Mesenchymal stem cell (in vitro differentiated cells and primary cell): ENCODE results near the gene RSPH10B2.
"Not testable (repeated sequence)": the region's sequence is repeated elsewhere in the genome, so short reads cannot be mapped to it uniquely, and the experiment has no call there.

Source experiments
- DNase-seq: peaks from one replicate; pipeline ENCODE4 v3.0.0-alpha.2; 2013
- H2AFZ ChIP-seq: one replicate; pipeline ENCODE4 v1.6.1; 2013; ENCODE audit warnings: low read depth, mild to moderate bottlenecking, control low read depth, inconsistent platforms, low read length, moderate library complexity
- H2AK5ac ChIP-seq: 2 replicates; pipeline ENCODE4 v1.6.1; 2013; ENCODE audit warnings: low read length, moderate library complexity, mild to moderate bottlenecking, inconsistent platforms; ENCODE audit not compliant: severe bottlenecking
- H2BK120ac ChIP-seq: one replicate; pipeline ENCODE4 v1.6.1; 2013; ENCODE audit warnings: low read depth, mild to moderate bottlenecking, inconsistent platforms, low read length, moderate library complexity
- H2BK12ac ChIP-seq, 2 experiments: one replicate each; pipeline ENCODE4 v1.6.1; 2013; ENCODE audit warnings: inconsistent platforms in 2 of 2, low read length in 2 of 2, mild to moderate bottlenecking in 2 of 2, moderate library complexity in 2 of 2, control low read depth in 1 of 2
- H2BK15ac ChIP-seq: one replicate; pipeline ENCODE4 v1.6.1; 2013; ENCODE audit warnings: mild to moderate bottlenecking, low read depth, inconsistent platforms; ENCODE audit not compliant: poor library complexity, severe bottlenecking
- H2BK5ac ChIP-seq: 2 replicates; pipeline ENCODE4 v1.6.1; 2013; ENCODE audit warnings: low read depth, mild to moderate bottlenecking, low read length, control low read depth, inconsistent platforms; ENCODE audit not compliant: poor library complexity, severe bottlenecking
- H3K14ac ChIP-seq, 2 experiments: one replicate each; pipeline ENCODE4 v1.6.1; 2013; ENCODE audit warnings: inconsistent platforms in 2 of 2, low read length in 2 of 2, control low read depth in 1 of 2, mild to moderate bottlenecking in 1 of 2, moderate library complexity in 1 of 2
- H3K18ac ChIP-seq, 2 experiments: one replicate each; pipeline ENCODE4 v1.6.1; 2013; ENCODE audit warnings: inconsistent platforms in 2 of 2, low read length in 2 of 2, control low read depth in 1 of 2, low read depth in 1 of 2, mild to moderate bottlenecking in 1 of 2
- H3K23ac ChIP-seq, 2 experiments: one replicate each; pipeline ENCODE4 v1.6.1; 2013; ENCODE audit warnings: inconsistent platforms in 2 of 2, low read length in 2 of 2, mild to moderate bottlenecking in 2 of 2, moderate library complexity in 2 of 2, control low read depth in 1 of 2
- H3K27ac ChIP-seq: 2 replicates; pipeline ENCODE4 v1.5.1; 2013; ENCODE audit warnings: mild to moderate bottlenecking, moderate library complexity, low read length, control low read depth, inconsistent platforms; ENCODE audit not compliant: poor library complexity, severe bottlenecking
- H3K27me3 ChIP-seq, 2 experiments: 2 replicates each; pipeline versions ENCODE4 v1.6.1 to v1.7.0; 2013; ENCODE audit warnings: low read length in 2 of 2, mild to moderate bottlenecking in 2 of 2, moderate library complexity in 2 of 2, control low read depth in 1 of 2, inconsistent platforms in 1 of 2; ENCODE audit not compliant: control insufficient read depth in 1 of 2, insufficient read depth in 1 of 2
- H3K36me3 ChIP-seq, 2 experiments: 2 replicates each; pipeline versions ENCODE4 v1.6.1 to v1.7.0; 2013; ENCODE audit warnings: low read length in 2 of 2, control low read depth in 1 of 2, inconsistent platforms in 1 of 2, low read depth in 1 of 2, mild to moderate bottlenecking in 1 of 2; ENCODE audit not compliant: insufficient read depth in 2 of 2, control insufficient read depth in 1 of 2
- H3K4ac ChIP-seq, 2 experiments: one replicate each; pipeline ENCODE4 v1.6.1; 2013; ENCODE audit warnings: inconsistent platforms in 2 of 2, low read length in 2 of 2, mild to moderate bottlenecking in 2 of 2, moderate library complexity in 2 of 2, control low read depth in 1 of 2, low read depth in 1 of 2
- H3K4me1 ChIP-seq: 2 replicates; pipeline ENCODE4 v1.6.1; 2013; ENCODE audit warnings: low read depth, low read length, control low read depth; ENCODE audit not compliant: control insufficient read depth, insufficient read depth
- H3K4me2 ChIP-seq: 2 replicates; pipeline ENCODE4 v1.6.1; 2013; ENCODE audit warnings: low read length, mild to moderate bottlenecking, inconsistent platforms; ENCODE audit not compliant: poor library complexity, severe bottlenecking
- H3K4me3 ChIP-seq, 2 experiments: 2 replicates each; pipeline versions ENCODE4 v1.5.1 to v1.7.0; 2013; ENCODE audit warnings: low read length in 2 of 2, mild to moderate bottlenecking in 2 of 2, control low read depth in 1 of 2, low read depth in 1 of 2; ENCODE audit not compliant: insufficient read depth in 1 of 2
- H3K79me1 ChIP-seq: replicated peaks from 2 replicates; pipeline ENCODE4 v1.6.1; 2013; ENCODE audit warnings: mild to moderate bottlenecking, control low read depth, low read length, inconsistent platforms; ENCODE audit not compliant: poor library complexity, severe bottlenecking
- H3K9ac ChIP-seq: 2 replicates; pipeline ENCODE4 v1.7.0; 2013; ENCODE audit warnings: mild to moderate bottlenecking, low read length, moderate library complexity
- H3K9me3 ChIP-seq: 2 replicates; pipeline ENCODE4 v1.7.0; 2013; ENCODE audit warnings: mild to moderate bottlenecking, low read length; ENCODE audit not compliant: control insufficient read depth
- H4K8ac ChIP-seq: one replicate; pipeline ENCODE4 v1.6.1; 2013; ENCODE audit warnings: inconsistent platforms, mild to moderate bottlenecking, low read length, moderate library complexity
- H4K91ac ChIP-seq: one replicate; pipeline ENCODE4 v1.6.1; 2013; ENCODE audit warnings: mild to moderate bottlenecking, low read length, inconsistent platforms
- WGBS: methylation state at CpG from one replicate; pipeline ENCODE4 v1.1.7; 2013; ENCODE audit warnings: mixed read lengths; 5-methylcytosine and 5-hydroxymethylcytosine counted together

RSPH10B2 gene

GRCh38 chr7:6728893-6729491 is 24.9 kb upstream of the RSPH10B2 start:
- H3K9me3 ChIP-seq, H3K79me1 ChIP-seq, H3K4me2 ChIP-seq, H2BK12ac ChIP-seq, H3K14ac ChIP-seq, H3K27ac ChIP-seq, H2BK5ac ChIP-seq, H2BK15ac ChIP-seq, DNase-seq, H3K23ac ChIP-seq, H3K27me3 ChIP-seq, H2BK120ac ChIP-seq, H4K91ac ChIP-seq, H2AK5ac ChIP-seq, H3K4me1 ChIP-seq: not testable (repeated sequence)
- H3K18ac ChIP-seq: peak overlapping the region in 1 of 2 experiments; percentile 77
- peak overlapping the region in 1 of 2 experiments; percentile 90 for H3K4me3 ChIP-seq
- peak overlapping the region; percentile 70 for H4K8ac ChIP-seq
- H3K4ac ChIP-seq: peak overlapping the region in 1 of 2 experiments; percentile 44
- whole genome bisulfite sequencing: 87% methylated on average over 29 of the region's 29 CpGs
- peak overlapping the region; percentile 91 for H3K9ac ChIP-seq
- H3K36me3 ChIP-seq: peaks cover 8 to 17% of the 10 kb centered on the region in 2 experiments
- H2AFZ ChIP-seq: peak overlapping the region; percentile 91

- no peaks in the 10 kb centered on the region for H3K27me3 ChIP-seq
- H2BK15ac ChIP-seq: peak overlapping the region; percentile 60
- H3K79me1 ChIP-seq: peaks cover 6% of the 10 kb centered on the region
- H3K18ac ChIP-seq: peak overlapping the region; percentile 91 to 98
- peak overlapping the region in 1 of 2 experiments; percentile 87 for H3K14ac ChIP-seq
- H3K9me3 ChIP-seq: no peaks in the 10 kb centered on the region
- peak overlapping the region; percentile 11 to 24 for H2BK12ac ChIP-seq
- peak overlapping the region; percentile 25 for H2BK5ac ChIP-seq
- H3K4ac ChIP-seq: peak overlapping the region; percentile 79 to 96
- H2AK5ac ChIP-seq: no peak overlapping the region
- H3K23ac ChIP-seq: no peak overlapping the region
- WGBS: 2% methylated on average over 63 of the region's 66 CpGs
- H4K91ac ChIP-seq: peak overlapping the region; percentile 94
- peak overlapping the region; percentile 56 for H2BK120ac ChIP-seq
- peak overlapping the region; percentile 89 to 90 for H3K4me3 ChIP-seq
- H3K36me3 ChIP-seq: peaks cover 14 to 18% of the 10 kb centered on the region in 2 experiments
- peaks cover 5% of the 10 kb centered on the region for H3K4me1 ChIP-seq
- peak overlapping the region; percentile 45 for H3K27ac ChIP-seq
- peak overlapping the region; percentile 91 for H2AFZ ChIP-seq
- H3K9ac ChIP-seq: peak overlapping the region; percentile 91
- H4K8ac ChIP-seq: peak overlapping the region; percentile 70
- peak; percentile 92 for DNase-seq
- peak overlapping the region; percentile 57 for H3K4me2 ChIP-seq
Observed at GRCh38 chr7:6729492-6730342, 24.2 kb upstream of the RSPH10B2 start.

GRCh38 chr7:6730343-6730633 is 23.6 kb upstream of the RSPH10B2 start:
- H3K4me3 ChIP-seq: peak overlapping the region; percentile 89 to 90
- H3K4me1 ChIP-seq: peaks cover 5% of the 10 kb centered on the region
- peaks cover 17 to 22% of the 10 kb centered on the region in 2 experiments for H3K36me3 ChIP-seq
- H4K8ac ChIP-seq: no peak overlapping the region
- H3K9ac ChIP-seq: peak overlapping the region; percentile 91
- H3K79me1 ChIP-seq: peaks cover 6% of the 10 kb centered on the region
- no peak overlapping the region for H3K23ac ChIP-seq
- H2BK120ac ChIP-seq: no peak overlapping the region
- no peak overlapping the region for H3K27ac ChIP-seq
- peak overlapping the region; percentile 73 for H2AFZ ChIP-seq
- no peak overlapping the region for H2BK12ac ChIP-seq
- H3K27me3 ChIP-seq: no peaks in the 10 kb centered on the region
- peak overlapping the region; percentile 57 for H3K4me2 ChIP-seq
- peak overlapping the region in 1 of 2 experiments; percentile 71 for H3K14ac ChIP-seq
- H2BK15ac ChIP-seq: no peak overlapping the region
- H4K91ac ChIP-seq: no peak overlapping the region
- peak overlapping the region in 1 of 2 experiments; percentile 98 for H3K18ac ChIP-seq
- DNase-seq: no peak
- H3K9me3 ChIP-seq: no peaks in the 10 kb centered on the region
- H2BK5ac ChIP-seq: no peak overlapping the region
- 0% methylated on average over 8 of the region's 18 CpGs for whole genome bisulfite sequencing
- H3K4ac ChIP-seq: peak overlapping the region in 1 of 2 experiments; percentile 96
- H2AK5ac ChIP-seq: no peak overlapping the region

DNA sequence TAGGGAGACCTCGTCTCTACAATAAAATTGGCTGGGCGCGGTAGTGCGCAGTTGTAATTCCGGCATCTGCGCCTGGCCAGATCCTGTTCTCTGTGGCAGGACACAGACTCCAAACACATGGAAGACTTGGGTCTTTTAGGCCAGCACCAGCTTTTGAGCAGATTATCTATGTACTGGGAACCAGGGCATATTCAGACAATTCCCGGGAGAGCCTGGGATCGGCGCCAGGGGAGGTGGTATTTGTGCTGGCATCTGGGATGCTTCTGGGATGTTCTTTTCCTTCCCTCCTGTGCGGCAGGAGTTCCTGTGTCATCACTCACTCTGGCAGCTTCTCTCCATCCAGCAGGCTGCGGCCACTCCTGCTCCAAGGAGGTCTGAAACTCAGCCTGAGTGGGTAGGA is 15.5 kb upstream of the RSPH10B2 start:
- H3K27ac ChIP-seq, H2AK5ac ChIP-seq, H3K4me1 ChIP-seq, H2BK5ac ChIP-seq, H3K23ac ChIP-seq, H3K79me1 ChIP-seq, H3K4ac ChIP-seq, H2BK120ac ChIP-seq, H2AFZ ChIP-seq, H2BK12ac ChIP-seq, H3K4me3 ChIP-seq, H3K27me3 ChIP-seq, H3K4me2 ChIP-seq, H4K91ac ChIP-seq, H3K9ac ChIP-seq, H3K9me3 ChIP-seq, H3K18ac ChIP-seq, H4K8ac ChIP-seq, H3K14ac ChIP-seq, DNase-seq, H2BK15ac ChIP-seq: not testable (repeated sequence)
- H3K36me3 ChIP-seq: peaks cover 29 to 40% of the 10 kb centered on the region in 2 experiments
- WGBS: no CpG with 5 or more reads among the region's 11 CpGs
